ENCODE data around the gene PRIM2.
"Not testable (repeated sequence)": the region's sequence is repeated elsewhere in the genome, so short reads cannot be mapped to it uniquely, and the experiment has no call there.

GRCh38 chr6:57659794-57660193 is 342.4 kb downstream of the PRIM2 start:
- not testable (repeated sequence) for TF ChIP-seq CTCF (IDR thresholded peaks at IDR 0.05 in 2 of 3, conservative IDR thresholded peaks at IDR 0.05 in 1 of 3; ENCODE audit: borderline replicate concordance in 1 of 3, insufficient read depth in 1 of 3, low read depth in 2 of 3, low read length in 2 of 3); RAD21 (IDR thresholded peaks at IDR 0.05; ENCODE audit: low read depth); POLR2AphosphoS5 (IDR thresholded peaks at IDR 0.05; ENCODE audit: low read depth, low read length); MAX (IDR thresholded peaks at IDR 0.05); POLR2A (IDR thresholded peaks at IDR 0.05; ENCODE audit: borderline replicate concordance, extremely low read depth, insufficient read depth, insufficient read length); YY1 (IDR thresholded peaks at IDR 0.05; ENCODE audit: extremely low read depth, insufficient replicate concordance, low read depth, low read length); ZFX (IDR thresholded peaks at IDR 0.05); ZNF274 (IDR thresholded peaks at IDR 0.05; ENCODE audit: low read depth, low read length); EGR1 (IDR thresholded peaks at IDR 0.05; ENCODE audit: low read depth); ATF3 (IDR thresholded peaks at IDR 0.05); EZH2 (IDR thresholded peaks at IDR 0.05)

Data from HCT116 (cell line).